NT2/D1 (cell line): ENCODE results near the gene MAD1L1.

Experiments used
- SUZ12 ChIP-seq: IDR thresholded peaks from 2 replicates; pipeline ENCODE4 v1.6.1; 2011; ENCODE audit not compliant: insufficient read length, insufficient read depth; ENCODE audit errors: extremely low read depth
- YY1 ChIP-seq: IDR thresholded peaks from 2 replicates; pipeline ENCODE4 v1.6.1; 2011; ENCODE audit not compliant: insufficient read length, insufficient read depth
- ZNF274 ChIP-seq: IDR thresholded peaks from 2 replicates; pipeline ENCODE4 v1.6.1; 2011; ENCODE audit warnings: mild to moderate bottlenecking, low read depth, low read length

DNA sequence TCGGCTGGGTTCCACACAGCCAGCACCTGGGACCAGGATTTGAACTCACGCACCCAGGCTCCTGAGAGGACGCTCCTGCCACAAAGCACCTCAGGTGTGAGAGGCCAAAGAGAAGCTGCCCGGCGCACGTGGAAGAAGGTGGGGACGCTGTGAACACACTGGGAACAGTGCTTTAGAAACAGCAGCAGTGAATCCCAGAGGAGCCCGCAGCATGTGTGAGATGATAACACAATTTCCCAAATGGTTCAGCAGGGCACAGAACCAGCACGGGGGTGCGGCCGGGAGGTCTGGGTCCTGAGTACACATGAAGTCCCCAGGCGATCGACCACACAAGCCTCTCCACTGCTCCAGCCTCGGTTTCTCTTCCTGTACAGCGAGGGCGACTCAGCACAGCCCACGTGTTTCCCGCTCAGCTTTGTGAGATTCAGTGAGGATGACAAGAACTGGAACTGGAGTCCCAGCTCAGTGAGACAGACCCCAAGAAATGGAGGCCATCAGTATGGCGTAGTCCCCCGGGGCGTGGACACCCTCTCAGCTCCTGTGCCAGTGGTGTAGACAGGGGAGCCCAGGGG, 188.3 kb downstream of the MAD1L1 start:
- no peak for TF ChIP-seq ZNF274
- TF ChIP-seq YY1 = no peak
- TF ChIP-seq SUZ12 = no peak
